ENCODE results near the gene EBF3.

DNA sequence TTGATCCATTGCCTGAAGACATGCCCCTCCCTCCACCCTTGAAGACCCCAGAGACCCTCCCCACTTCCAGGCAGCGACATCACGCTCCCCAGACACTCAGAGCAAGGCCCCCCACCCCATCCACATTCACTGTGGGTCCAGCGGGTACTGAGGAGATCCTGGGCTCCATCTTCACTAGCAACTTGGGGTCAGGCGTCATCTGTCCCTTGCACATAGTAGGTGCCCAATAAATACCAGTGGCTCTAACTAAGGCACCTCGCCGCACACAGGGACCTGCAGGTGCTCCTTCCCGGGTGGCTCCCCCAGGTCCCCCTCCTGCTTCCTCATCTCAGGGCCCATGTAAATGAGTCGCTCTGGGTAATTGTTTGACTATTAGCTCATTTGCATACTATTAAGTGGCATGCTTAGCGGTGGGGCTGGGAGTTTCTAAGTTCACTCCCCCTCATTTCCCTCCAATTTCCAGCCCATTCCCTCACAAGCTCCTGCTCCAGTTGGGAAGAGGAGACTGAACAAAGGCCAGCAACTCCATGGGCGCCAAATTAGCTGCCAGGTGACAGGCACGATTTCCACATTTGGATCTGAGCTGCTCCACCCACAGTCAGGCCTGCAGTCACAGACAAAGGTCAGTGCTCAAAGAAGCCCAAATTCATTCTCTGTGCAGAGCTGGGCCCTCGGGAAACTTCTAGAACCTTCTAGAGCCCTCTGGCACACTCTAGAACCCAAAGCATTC, 29.7 kb downstream of the EBF3 start:
- no peak for TF ChIP-seq POLR2A (IDR thresholded peaks at IDR 0.05)
- TF ChIP-seq, protein P1, sequence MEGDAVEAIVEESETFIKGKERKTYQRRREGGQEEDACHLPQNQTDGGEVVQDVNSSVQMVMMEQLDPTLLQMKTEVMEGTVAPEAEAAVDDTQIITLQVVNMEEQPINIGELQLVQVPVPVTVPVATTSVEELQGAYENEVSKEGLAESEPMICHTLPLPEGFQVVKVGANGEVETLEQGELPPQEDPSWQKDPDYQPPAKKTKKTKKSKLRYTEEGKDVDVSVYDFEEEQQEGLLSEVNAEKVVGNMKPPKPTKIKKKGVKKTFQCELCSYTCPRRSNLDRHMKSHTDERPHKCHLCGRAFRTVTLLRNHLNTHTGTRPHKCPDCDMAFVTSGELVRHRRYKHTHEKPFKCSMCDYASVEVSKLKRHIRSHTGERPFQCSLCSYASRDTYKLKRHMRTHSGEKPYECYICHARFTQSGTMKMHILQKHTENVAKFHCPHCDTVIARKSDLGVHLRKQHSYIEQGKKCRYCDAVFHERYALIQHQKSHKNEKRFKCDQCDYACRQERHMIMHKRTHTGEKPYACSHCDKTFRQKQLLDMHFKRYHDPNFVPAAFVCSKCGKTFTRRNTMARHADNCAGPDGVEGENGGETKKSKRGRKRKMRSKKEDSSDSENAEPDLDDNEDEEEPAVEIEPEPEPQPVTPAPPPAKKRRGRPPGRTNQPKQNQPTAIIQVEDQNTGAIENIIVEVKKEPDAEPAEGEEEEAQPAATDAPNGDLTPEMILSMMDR (IDR thresholded peaks at IDR 0.05), result no peak
